ENCODE results near the gene MAPT. TPM values are rescaled to one million over a fixed set of nuclear protein-coding genes. Genes with fewer than 3 reads are reported as not detected.

The MAPT gene
- total RNA-seq, 1 experiment from 2014 or later, result 0.03 TPM

- H3K27me3 ChIP-seq (replicated peaks), result no peaks in the 10 kb centered on the region
- no peak for DNase-seq (ENCODE audit: low read depth in 1 of 2, low spot score in 2 of 2)
- H3K4me3 ChIP-seq, result no peak overlapping the region
- H3K4me1 ChIP-seq (replicated peaks), result no peaks in the 10 kb centered on the region
- no peaks in the 10 kb centered on the region for H3K9me3 ChIP-seq (replicated peaks)
- H3K27ac ChIP-seq, result no peak overlapping the region; the same call in 1 of the 2 replicates
- H3K36me3 ChIP-seq, result peaks cover 100% of the 10 kb centered on the region
These were observed 140.9 kb downstream of the MAPT start for GRCh38 chr17:46035112-46035818.

- H3K4me1 ChIP-seq (replicated peaks), result no peaks in the 10 kb centered on the region
- H3K36me3 ChIP-seq, result peaks cover 100% of the 10 kb centered on the region
- no peak overlapping the region for H3K27ac ChIP-seq
- no peak for DNase-seq (ENCODE audit: low read depth in 1 of 2, low spot score in 2 of 2)
- no peaks in the 10 kb centered on the region for H3K9me3 ChIP-seq (replicated peaks)
- H3K27me3 ChIP-seq (replicated peaks), result no peaks in the 10 kb centered on the region
- H3K4me3 ChIP-seq, result no peak overlapping the region
These were observed 142.1 kb downstream of the MAPT start for GRCh38 chr17:46036491-46036890.

- DNase-seq (ENCODE audit: low read depth in 1 of 2, low spot score in 2 of 2), result no peak
- no peaks in the 10 kb centered on the region for H3K9me3 ChIP-seq (replicated peaks)
- H3K4me1 ChIP-seq (replicated peaks), result no peaks in the 10 kb centered on the region
- H3K36me3 ChIP-seq, result peaks cover 97% of the 10 kb centered on the region
- no peaks in the 10 kb centered on the region for H3K27me3 ChIP-seq (replicated peaks)
- H3K27ac ChIP-seq, result no peak overlapping the region
- no peak overlapping the region for H3K4me3 ChIP-seq
These were observed 143.4 kb downstream of the MAPT start for GRCh38 chr17:46037722-46038255.

- H3K36me3 ChIP-seq, result peaks cover 97% of the 10 kb centered on the region
- no peak for DNase-seq (ENCODE audit: low read depth in 1 of 2, low spot score in 2 of 2)
These were observed 144.1 kb downstream of the MAPT start for GRCh38 chr17:46038414-46038813.

GRCh38 chr17:46038937-46039336 is 144.6 kb downstream of the MAPT start:
- Histone ChIP-seq H3K4me1 (replicated peaks) (peaks cover 2% of the 10 kb centered on the region; the same call in 1 of the 2 replicates), H3K4me3 (no peak overlapping the region), H3K27ac (no peak overlapping the region), H3K36me3 (peaks cover 97% of the 10 kb centered on the region), H3K9me3 (replicated peaks) (no peaks in the 10 kb centered on the region), H3K27me3 (replicated peaks) (no peaks in the 10 kb centered on the region)
- no peak for DNase-seq (ENCODE audit: low read depth in 1 of 2, low spot score in 2 of 2)

More at GRCh38 chr17:46038414-46038813, 144.1 kb downstream of the MAPT start:
- Histone ChIP-seq H3K27me3 (replicated peaks) (no peaks in the 10 kb centered on the region), H3K4me1 (replicated peaks) (no peaks in the 10 kb centered on the region; the same call in 1 of the 2 replicates), H3K4me3 (no peak overlapping the region), H3K27ac (no peak overlapping the region), H3K9me3 (replicated peaks) (no peaks in the 10 kb centered on the region)

- peaks cover 5% of the 10 kb centered on the region for H3K4me1 ChIP-seq (replicated peaks)
- no peaks in the 10 kb centered on the region for H3K27me3 ChIP-seq (replicated peaks)
- no peak for DNase-seq (ENCODE audit: low read depth in 1 of 2, low spot score in 2 of 2)
- H3K4me3 ChIP-seq, result no peak overlapping the region
- peaks cover 94% of the 10 kb centered on the region for H3K36me3 ChIP-seq
- H3K27ac ChIP-seq, result no peak overlapping the region
- H3K9me3 ChIP-seq (replicated peaks), result no peaks in the 10 kb centered on the region
These were observed 145.3 kb downstream of the MAPT start for GRCh38 chr17:46039592-46040186.

GRCh38 chr17:46042246-46042645 is 147.9 kb downstream of the MAPT start:
- no peak for DNase-seq (ENCODE audit: low read depth in 1 of 2, low spot score in 2 of 2)
- H3K36me3 ChIP-seq, result peaks cover 87% of the 10 kb centered on the region
- no peak overlapping the region for H3K27ac ChIP-seq
- no peaks in the 10 kb centered on the region for H3K27me3 ChIP-seq (replicated peaks)
- H3K4me3 ChIP-seq, result no peak overlapping the region
- H3K9me3 ChIP-seq (replicated peaks), result no peaks in the 10 kb centered on the region
- H3K4me1 ChIP-seq (replicated peaks), result peaks cover 23% of the 10 kb centered on the region

GRCh38 chr17:46042925-46043324 is 148.6 kb downstream of the MAPT start:
- no peak for DNase-seq (ENCODE audit: low read depth in 1 of 2, low spot score in 2 of 2)
- peaks cover 84% of the 10 kb centered on the region for H3K36me3 ChIP-seq

GRCh38 chr17:46043606-46044005 is 149.3 kb downstream of the MAPT start:
- no peak overlapping the region for H3K4me3 ChIP-seq
- peaks cover 24% of the 10 kb centered on the region for H3K4me1 ChIP-seq (replicated peaks)
- no peak for DNase-seq (ENCODE audit: low read depth in 1 of 2, low spot score in 2 of 2)
- peaks cover 84% of the 10 kb centered on the region for H3K36me3 ChIP-seq
- no peaks in the 10 kb centered on the region for H3K9me3 ChIP-seq (replicated peaks)
- H3K27ac ChIP-seq, result no peak overlapping the region
- H3K27me3 ChIP-seq (replicated peaks), result no peaks in the 10 kb centered on the region

More at GRCh38 chr17:46042925-46043324, 148.6 kb downstream of the MAPT start:
- Histone ChIP-seq H3K9me3 (replicated peaks) (no peaks in the 10 kb centered on the region), H3K4me3 (no peak overlapping the region), H3K4me1 (replicated peaks) (peaks cover 24% of the 10 kb centered on the region), H3K27ac (no peak overlapping the region), H3K27me3 (replicated peaks) (no peaks in the 10 kb centered on the region)

- peak; percentile 84 to 85 for DNase-seq (ENCODE audit: low read depth in 1 of 2, low spot score in 2 of 2)
- Histone ChIP-seq H3K9me3 (replicated peaks) (no peaks in the 10 kb centered on the region), H3K36me3 (peaks cover 82% of the 10 kb centered on the region), H3K4me3 (no peak overlapping the region), H3K27ac (no peak overlapping the region), H3K27me3 (replicated peaks) (no peaks in the 10 kb centered on the region), H3K4me1 (replicated peaks) (peaks cover 24% of the 10 kb centered on the region)
These were observed 150.1 kb downstream of the MAPT start for GRCh38 chr17:46044286-46044928.

GRCh38 chr17:46044989-46045388 is 150.6 kb downstream of the MAPT start:
- H3K9me3 ChIP-seq (replicated peaks), result no peaks in the 10 kb centered on the region
- H3K36me3 ChIP-seq, result peaks cover 82% of the 10 kb centered on the region
- H3K27ac ChIP-seq, result no peak overlapping the region
- peaks cover 24% of the 10 kb centered on the region for H3K4me1 ChIP-seq (replicated peaks)
- H3K27me3 ChIP-seq (replicated peaks), result no peaks in the 10 kb centered on the region
- no peak overlapping the region for H3K4me3 ChIP-seq
- no peak for DNase-seq (ENCODE audit: low read depth in 1 of 2, low spot score in 2 of 2)

GRCh38 chr17:46045639-46046038 is 151.3 kb downstream of the MAPT start:
- DNase-seq (ENCODE audit: low read depth in 1 of 2, low spot score in 2 of 2), result peak in 1 of 2 experiments; percentile 36
- H3K27me3 ChIP-seq (replicated peaks), result no peaks in the 10 kb centered on the region
- H3K4me1 ChIP-seq (replicated peaks), result peaks cover 24% of the 10 kb centered on the region
- no peak overlapping the region for H3K4me3 ChIP-seq
- H3K9me3 ChIP-seq (replicated peaks), result no peaks in the 10 kb centered on the region
- peaks cover 82% of the 10 kb centered on the region for H3K36me3 ChIP-seq
- peak overlapping the region; percentile 15 for H3K27ac ChIP-seq

- DNase-seq (ENCODE audit: low read depth in 1 of 2, low spot score in 2 of 2), result no peak
- no peaks in the 10 kb centered on the region for H3K27me3 ChIP-seq (replicated peaks)
These were observed 152.6 kb downstream of the MAPT start for GRCh38 chr17:46046957-46047356.

GRCh38 chr17:46047398-46047797 is 153.0 kb downstream of the MAPT start:
- H3K4me1 ChIP-seq (replicated peaks), result peaks cover 42% of the 10 kb centered on the region
- peaks cover 76% of the 10 kb centered on the region for H3K36me3 ChIP-seq
- H3K4me3 ChIP-seq, result no peak overlapping the region
- DNase-seq (ENCODE audit: low read depth in 1 of 2, low spot score in 2 of 2), result no peak
- H3K9me3 ChIP-seq (replicated peaks), result no peaks in the 10 kb centered on the region
- H3K27ac ChIP-seq, result 0 out of 2 replicates have a peak overlapping the region, but pooled peaks have one; percentile 6
- no peaks in the 10 kb centered on the region for H3K27me3 ChIP-seq (replicated peaks)

More at GRCh38 chr17:46046957-46047356, 152.6 kb downstream of the MAPT start:
- Histone ChIP-seq H3K36me3 (peaks cover 80% of the 10 kb centered on the region), H3K27ac (0 out of 2 replicates have a peak overlapping the region, but pooled peaks have one; percentile 6), H3K4me3 (no peak overlapping the region), H3K9me3 (replicated peaks) (no peaks in the 10 kb centered on the region), H3K4me1 (replicated peaks) (peaks cover 37% of the 10 kb centered on the region)

Data from SJSA1 (cell line).